B cell (primary cell): ENCODE data around the gene ZNF618. TPM values are rescaled to one million over a fixed set of nuclear protein-coding genes. Genes with fewer than 3 reads are reported as not detected.

Experiments
- ATAC-seq: fragments of 200-7000 bp; cut with Tn5 transposase; one replicate; pipeline ENCODE4 v1.10.0; 2021; ENCODE audit warnings: low read depth, mild to moderate bottlenecking, moderate number of reproducible peaks, moderate library complexity
- CTCF ChIA-PET: fragments of 350-600 bp; sonication (Branson Sonifier 250); formaldehyde crosslinking; loops from one replicate; lab custom pipeline; 2021; ENCODE audit warnings: antibody characterized with exemption, inconsistent platforms; lab: Charles Lee
- POLR2A ChIA-PET: fragments of 350-600 bp; sonication (Branson Sonifier 250); formaldehyde crosslinking; loops from one replicate; lab custom pipeline; 2021; ENCODE audit warnings: antibody characterized with exemption; lab: Charles Lee
- DNase-seq: peaks from one replicate; pipeline ENCODE4 v3.0.0; 2013
- H2AFZ ChIP-seq: 2 replicates; pipeline ENCODE4 v1.6.1; 2012; ENCODE audit warnings: mild to moderate bottlenecking, low read depth, low read length; ENCODE audit not compliant: insufficient read depth, poor library complexity, severe bottlenecking
- H3K27ac ChIP-seq, 2 donors: 1 replicate in 1 of 2; 2 replicates in 1 of 2; pipeline ENCODE4 v1.5.1; 2012 to 2013; ENCODE audit warnings: low read length in 2 of 2, mild to moderate bottlenecking in 2 of 2, moderate library complexity in 1 of 2
- H3K27me3 ChIP-seq, 4 experiments: fragments of 200-600 bp in 1 of 4; sonication (generic) in 1 of 4; replicated peaks in 1 of 4; 1 replicate in 2 of 4; 2 replicates in 2 of 4; pipeline versions ENCODE4 v1.6.1 to v1.7.0; 2013 to 2016; ENCODE audit warnings: low read length in 3 of 4, mild to moderate bottlenecking in 2 of 4, mixed read lengths in 1 of 4, moderate library complexity in 1 of 4; ENCODE audit not compliant: insufficient read depth in 4 of 4, control insufficient read depth in 3 of 4; ENCODE audit errors: control extremely low read depth in 1 of 4
- H3K36me3 ChIP-seq, 2 experiments: replicated peaks in 1 of 2; 1 replicate in 1 of 2; 2 replicates in 1 of 2; pipeline versions ENCODE4 v1.6.1 to v1.7.1; 2013; ENCODE audit warnings: low read length in 1 of 2; ENCODE audit not compliant: insufficient read depth in 2 of 2, control insufficient read depth in 1 of 2; ENCODE audit errors: control extremely low read depth in 1 of 2, extremely low read depth in 1 of 2
- H3K4me1 ChIP-seq, 2 donors: fragments of 200-600 bp in 1 of 2; sonication (generic) in 1 of 2; 1 replicate in 1 of 2; 2 replicates in 1 of 2; pipeline versions ENCODE4 v1.5.1 to v1.6.1; 2013 to 2017; ENCODE audit warnings: low read length in 2 of 2; ENCODE audit not compliant: control insufficient read depth in 2 of 2, insufficient read depth in 2 of 2
- H3K4me2 ChIP-seq: replicated peaks from 2 replicates; pipeline ENCODE3; 2012; ENCODE audit warnings: mild to moderate bottlenecking, low read depth, low read length; ENCODE audit not compliant: poor library complexity, severe bottlenecking
- H3K4me3 ChIP-seq, 5 experiments: fragments of 200-600 bp in 1 of 5; sonication (generic) in 1 of 5; 1 replicate in 3 of 5; 2 replicates in 2 of 5; pipeline versions ENCODE4 v1.5.1 to v1.7.0; 2011 to 2016; ENCODE audit warnings: low read length in 4 of 5, mild to moderate bottlenecking in 4 of 5, low read depth in 2 of 5, control low read depth in 1 of 5, moderate library complexity in 1 of 5; ENCODE audit not compliant: insufficient read depth in 1 of 5; ENCODE audit errors: control extremely low read depth in 1 of 5, extremely low read depth in 1 of 5
- H3K79me2 ChIP-seq: fragments of 200-600 bp; sonication (generic); one replicate; pipeline ENCODE4 v1.6.0; 2016; ENCODE audit warnings: low read length; ENCODE audit not compliant: control insufficient read depth, insufficient read depth
- H3K9ac ChIP-seq: fragments of 200-600 bp; sonication (generic); 2 replicates; pipeline ENCODE4 v1.6.1; 2017; ENCODE audit warnings: mild to moderate bottlenecking, low read length, moderate library complexity
- H3K9me3 ChIP-seq, 3 donors: one replicate each; pipeline versions ENCODE4 v1.6.1 to v1.7.1; 2013; ENCODE audit warnings: low read length in 2 of 3; ENCODE audit not compliant: control insufficient read depth in 2 of 3, insufficient read depth in 1 of 3; ENCODE audit errors: control extremely low read depth in 1 of 3
- H4K20me1 ChIP-seq: 2 replicates; pipeline ENCODE4 v1.6.0; 2012; ENCODE audit warnings: mild to moderate bottlenecking, low read length; ENCODE audit not compliant: insufficient read depth, control insufficient read depth, poor library complexity, severe bottlenecking
- H3K27ac Mint-ChIP-seq: one replicate; pipeline ENCODE4 v1.8.0; 2021; ENCODE audit warnings: mixed read lengths
- H3K27me3 Mint-ChIP-seq: one replicate; pipeline ENCODE4 v1.8.0; 2021; ENCODE audit warnings: mixed read lengths
- H3K4me1 Mint-ChIP-seq: one replicate; pipeline ENCODE4 v1.8.0; 2021; ENCODE audit warnings: mixed read lengths
- H3K4me3 Mint-ChIP-seq: one replicate; pipeline ENCODE4 v1.8.0; 2021; ENCODE audit warnings: mixed read lengths
- H3K9me3 Mint-ChIP-seq: one replicate; pipeline ENCODE4 v1.8.0; 2022; ENCODE audit warnings: mixed read lengths; ENCODE audit not compliant: insufficient read depth
- CTCF ChIP-seq: fragments of 200-600 bp; IDR thresholded peaks from one replicate; pipeline ENCODE4 v1.8.0; 2022; ENCODE audit warnings: antibody characterized with exemption, mild to moderate bottlenecking
- EZH2 ChIP-seq: IDR thresholded peaks from 2 replicates; pipeline ENCODE4 v1.6.1; 2012; ENCODE audit warnings: borderline replicate concordance, low read depth, mild to moderate bottlenecking, moderate library complexity, low read length; ENCODE audit not compliant: insufficient read depth, poor library complexity, severe bottlenecking
- WGBS: methylation state at CpG from one replicate; pipeline ENCODE4 v1.1.5; 2013; ENCODE audit warnings: missing lambda C conversion rate; ENCODE audit not compliant: insufficient coverage; 5-methylcytosine and 5-hydroxymethylcytosine counted together
- intact Hi-C: fragments of 100-400 bp; cut with micrococcal nuclease; formaldehyde crosslinking; loops from one replicate; pipeline ENCODE4 v1.10.0; 2022
- polyA plus RNA-seq: library from polyadenylated mRNA; depleted of rRNA; stranded (reverse); fragments of >200 nt; gene quantifications from 2 replicates; pipeline ENCODE4 v1.2.3, GENCODE V29; 2012
- total RNA-seq, 2 donors: library from RNA; stranded (reverse); fragments of 120-200 nt in 1 of 2; gene quantifications; 1 replicate in 1 of 2; 2 replicates in 1 of 2; pipeline versions ENCODE4 v1.2.3 to v1.2.4, GENCODE V29; 2013 to 2022

Gene ZNF618
- total and polyA plus RNA-seq, 2 donors (not counting 1 experiment from before 2014, with no cell fraction given) = 1.4 to 2.5 TPM

- no peaks in the 10 kb centered on the region for H3K4me1 Mint-ChIP-seq
- ATAC-seq = no peak
- 100% methylated on average over 3 of the region's 5 CpGs for WGBS
- Histone ChIP-seq H3K9me3 (peaks cover 0 to 13% (median 0%) of the 10 kb centered on the region in 3 donors), H3K27ac (no peak overlapping the region), H2AFZ (no peak overlapping the region), H3K79me2 (no peaks in the 10 kb centered on the region), H3K36me3 (no peaks in the 10 kb centered on the region), H3K4me3 (no peak overlapping the region), H3K4me1 (no peaks in the 10 kb centered on the region), H3K4me2 (no peak overlapping the region), H3K27me3 (no peaks in the 10 kb centered on the region), H3K9ac (no peak overlapping the region), H4K20me1 (no peaks in the 10 kb centered on the region)
- intact Hi-C loops = no loop called here
- ChIA-PET CTCF (no interaction called here), POLR2A (no interaction called here)
- no peak overlapping the region for H3K27ac Mint-ChIP-seq
- no peak overlapping the region for H3K4me3 Mint-ChIP-seq
- TF ChIP-seq CTCF = no peak
- TF ChIP-seq EZH2 = no peak
- no peak for DNase-seq
- peaks cover 7% of the 10 kb centered on the region for H3K27me3 Mint-ChIP-seq
- H3K9me3 Mint-ChIP-seq = no peaks in the 10 kb centered on the region
Measured at GRCh38 chr9:114002986-114003350, 126.9 kb downstream of the ZNF618 start.

- Histone ChIP-seq H3K9me3 (peaks cover 0 to 16% (median 0%) of the 10 kb centered on the region in 3 donors), H3K36me3 (no peaks in the 10 kb centered on the region), H2AFZ (no peak overlapping the region), H3K4me3 (no peak overlapping the region), H3K79me2 (no peaks in the 10 kb centered on the region), H3K27me3 (no peaks in the 10 kb centered on the region), H3K4me2 (no peak overlapping the region), H4K20me1 (no peaks in the 10 kb centered on the region), H3K4me1 (no peaks in the 10 kb centered on the region), H3K27ac (no peak overlapping the region), H3K9ac (no peak overlapping the region)
- no peak for ATAC-seq
- Mint-ChIP-seq H3K9me3 (no peaks in the 10 kb centered on the region), H3K4me3 (no peak overlapping the region), H3K27ac (no peak overlapping the region), H3K27me3 (peaks cover 7% of the 10 kb centered on the region), H3K4me1 (no peaks in the 10 kb centered on the region)
- no peak for DNase-seq
- intact Hi-C loops = no loop called here
- ChIA-PET CTCF (no interaction called here), POLR2A (no interaction called here)
- 100% methylated on average over 3 of the region's 7 CpGs for WGBS
- TF ChIP-seq EZH2 (no peak), CTCF (no peak)
Measured at GRCh38 chr9:114003351-114003750, 127.2 kb downstream of the ZNF618 start.
